ENCODE data around the gene MXD4. TPM values are rescaled to one million over a fixed set of nuclear protein-coding genes. Genes with fewer than 3 reads are reported as not detected.

MXD4 gene
- polyA plus RNA-seq, 1 of the 3 experiments (the other 2 are of a cell fraction), result 38.6 TPM

GRCh38 chr4:2246384-2247127 lies 15.4 kb downstream of the MXD4 start:
- CTCF ChIA-PET, result no interaction called here
- H3K4me3 ChIP-seq (ENCODE audit: low read depth in 2 of 2, low read length in 1 of 2), result no peak overlapping the region
- H3K27me3 ChIP-seq (ENCODE audit: insufficient read depth), result no peaks in the 10 kb centered on the region
- H3K36me3 ChIP-seq (replicated peaks in 1 of 2; ENCODE audit: control insufficient read depth in 1 of 2, insufficient read depth in 2 of 2, low read length in 1 of 2), result peaks cover 0 to 41% of the 10 kb centered on the region in 2 experiments
- no peak overlapping the region for H2AFZ ChIP-seq (ENCODE audit: low read depth)
- peaks cover 3% of the 10 kb centered on the region; the same call in 1 of the 2 replicates for H3K79me2 ChIP-seq (ENCODE audit: insufficient read depth)
- H3K9me2 ChIP-seq, result no peaks in the 10 kb centered on the region
- H4K20me1 ChIP-seq (ENCODE audit: insufficient read depth), result no peaks in the 10 kb centered on the region
- no peaks in the 10 kb centered on the region for H3K9me3 ChIP-seq
- TF ChIP-seq, protein P1, sequence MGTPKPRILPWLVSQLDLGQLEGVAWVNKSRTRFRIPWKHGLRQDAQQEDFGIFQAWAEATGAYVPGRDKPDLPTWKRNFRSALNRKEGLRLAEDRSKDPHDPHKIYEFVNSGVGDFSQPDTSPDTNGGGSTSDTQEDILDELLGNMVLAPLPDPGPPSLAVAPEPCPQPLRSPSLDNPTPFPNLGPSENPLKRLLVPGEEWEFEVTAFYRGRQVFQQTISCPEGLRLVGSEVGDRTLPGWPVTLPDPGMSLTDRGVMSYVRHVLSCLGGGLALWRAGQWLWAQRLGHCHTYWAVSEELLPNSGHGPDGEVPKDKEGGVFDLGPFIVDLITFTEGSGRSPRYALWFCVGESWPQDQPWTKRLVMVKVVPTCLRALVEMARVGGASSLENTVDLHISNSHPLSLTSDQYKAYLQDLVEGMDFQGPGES (IDR thresholded peaks at IDR 0.05; ENCODE audit: low read depth, low read length), result no peak
- TF ChIP-seq USF1 (IDR thresholded peaks at IDR 0.05; ENCODE audit: borderline replicate concordance, low read depth) (no peak), EZH2phosphoT487 (IDR thresholded peaks at IDR 0.05; ENCODE audit: borderline replicate concordance, low read depth) (no peak), MEF2A (IDR thresholded peaks at IDR 0.05; ENCODE audit: borderline replicate concordance, low read depth) (no peak), POLR2AphosphoS5 (IDR thresholded peaks at IDR 0.05; ENCODE audit: low read depth, low read length) (no peak), RCOR1 (IDR thresholded peaks at IDR 0.05; ENCODE audit: low read length) (no peak), GATA2 (CRISPR knock-in tag; IDR thresholded peaks at IDR 0.05) (no peak), MXI1 (IDR thresholded peaks at IDR 0.05; ENCODE audit: low read depth, low read length) (no peak), RAD21 (IDR thresholded peaks at IDR 0.05; ENCODE audit: low read length) (no peak)
- DNase-seq, result peak; percentile 21
- WGBS (ENCODE audit: low lambda C conversion rate), result 90% methylated on average over 10 of the region's 19 CpGs
- POLR2A ChIA-PET, result no interaction called here
- no peak overlapping the region for H3K9ac ChIP-seq
- H3F3A ChIP-seq (replicated peaks; ENCODE audit: insufficient read depth), result peaks cover 10% of the 10 kb centered on the region
- no peak overlapping the region for H3K4me2 ChIP-seq
- H3K4me1 ChIP-seq (ENCODE audit: control insufficient read depth in 1 of 2, insufficient read depth in 2 of 2, low read depth in 1 of 2, low read length in 1 of 2), result peaks cover 0 to 2% of the 10 kb centered on the region in 2 experiments; a peak in 2 of 4 replicates
- no peak overlapping the region for H3K27ac ChIP-seq (ENCODE audit: low read depth in 2 of 2, low read length in 1 of 2)

GRCh38 chr4:2245787-2246275 lies 16.1 kb downstream of the MXD4 start:
- ChIA-PET POLR2A (no interaction called here), CTCF (no interaction called here)
- Histone ChIP-seq H2AFZ (ENCODE audit: low read depth) (no peak overlapping the region), H3K4me1 (ENCODE audit: control insufficient read depth in 1 of 2, insufficient read depth in 2 of 2, low read depth in 1 of 2, low read length in 1 of 2) (peaks cover 0 to 4% of the 10 kb centered on the region in 2 experiments; a peak in 3 of 4 replicates), H3K36me3 (replicated peaks in 1 of 2; ENCODE audit: control insufficient read depth in 1 of 2, insufficient read depth in 2 of 2, low read length in 1 of 2) (peaks cover 0 to 35% of the 10 kb centered on the region in 2 experiments), H3K9me3 (no peaks in the 10 kb centered on the region), H3K27me3 (ENCODE audit: insufficient read depth) (no peaks in the 10 kb centered on the region), H3F3A (replicated peaks; ENCODE audit: insufficient read depth) (peaks cover 10% of the 10 kb centered on the region), H3K9ac (no peak overlapping the region), H4K20me1 (ENCODE audit: insufficient read depth) (peaks cover 5% of the 10 kb centered on the region; the same call in 1 of the 2 replicates), H3K4me2 (no peak overlapping the region), H3K79me2 (ENCODE audit: insufficient read depth) (peaks cover 10% of the 10 kb centered on the region), H3K27ac (ENCODE audit: low read depth in 2 of 2, low read length in 1 of 2) (no peak overlapping the region), H3K9me2 (no peaks in the 10 kb centered on the region), H3K4me3 (ENCODE audit: low read depth in 2 of 2, low read length in 1 of 2) (no peak overlapping the region)
- DNase-seq, result no peak
- WGBS (ENCODE audit: low lambda C conversion rate), result 94% methylated on average over 5 of the region's 7 CpGs
- TF ChIP-seq NFIC (IDR thresholded peaks at IDR 0.05; ENCODE audit: borderline replicate concordance) (no peak), TAF1 (IDR thresholded peaks at IDR 0.05; ENCODE audit: borderline replicate concordance, low read depth, low read length) (no peak), MEF2A (IDR thresholded peaks at IDR 0.05; ENCODE audit: borderline replicate concordance, low read depth) (no peak), NRF1 (IDR thresholded peaks at IDR 0.05; ENCODE audit: low read depth, low read length) (no peak), PBX3 (IDR thresholded peaks at IDR 0.05) (no peak), CHD2 (IDR thresholded peaks at IDR 0.05; ENCODE audit: low read length, partially characterized antibody) (no peak), FOXJ3 (CRISPR knock-in tag; IDR thresholded peaks at IDR 0.05) (no peak)
- TF ChIP-seq, protein P1 (IDR thresholded peaks at IDR 0.05; ENCODE audit: low read depth, low read length), result no peak

All from SK-N-SH (cell line).